ENCODE data around the gene POU6F1. TPM values are rescaled to one million over a fixed set of nuclear protein-coding genes. Genes with fewer than 3 reads are reported as not detected.

Gene POU6F1
- total RNA-seq, 4 donors from 2014 or later = 2.6 to 60.6 (median 5.8) TPM

DNA sequence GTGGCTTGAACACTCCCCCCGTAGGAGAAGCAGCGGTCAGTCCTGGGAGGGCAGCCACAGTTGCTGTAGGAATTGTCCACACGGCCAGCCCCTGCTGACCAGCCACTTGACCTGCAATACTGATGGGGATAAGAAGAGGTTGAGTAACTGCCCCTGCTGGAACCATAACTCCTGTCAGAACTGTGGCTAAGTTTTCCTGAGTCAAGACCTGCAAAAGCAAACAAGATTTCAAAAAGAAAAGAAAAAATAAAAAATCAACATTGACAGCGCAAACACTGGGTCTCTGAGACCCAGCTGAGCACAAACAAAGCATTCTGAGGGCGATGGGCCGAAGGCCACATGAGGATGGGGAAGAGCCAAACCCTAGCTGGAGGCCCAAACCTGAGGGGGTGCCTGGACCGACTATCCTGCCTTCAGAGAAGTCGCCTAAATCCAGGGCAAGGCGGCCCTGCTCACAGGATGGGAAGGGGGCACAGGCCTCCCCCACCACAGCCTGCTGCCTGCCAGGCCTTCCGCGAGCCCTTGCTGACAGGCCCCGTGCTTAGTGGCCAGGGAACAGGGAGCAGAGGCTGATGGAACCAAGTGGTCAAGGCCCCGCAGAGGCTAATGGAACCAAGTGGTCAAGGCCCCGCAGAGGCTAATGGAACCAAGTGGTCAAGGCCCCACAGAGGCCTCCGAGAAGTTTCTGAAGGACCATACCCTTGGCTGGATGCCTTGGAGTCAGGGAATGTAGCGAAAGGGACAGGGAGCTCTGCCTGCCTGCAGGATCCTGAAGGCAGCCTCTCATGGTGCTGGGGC is 19.1 kb downstream of the POU6F1 start:
- no peaks in the 10 kb centered on the region for H3K36me3 ChIP-seq
- TF ChIP-seq POLR2A (IDR thresholded peaks at IDR 0.05) (no peak), CTCF (IDR thresholded peaks at IDR 0.05) (no peak)
- no peaks in the 10 kb centered on the region for H3K4me1 ChIP-seq
- H3K27me3 ChIP-seq = no peaks in the 10 kb centered on the region
- H3K27ac ChIP-seq = no peak overlapping the region
- no peak for DNase-seq
- no peak overlapping the region for H3K4me3 ChIP-seq
- intact Hi-C loops (cut with DNase I; ENCODE audit: low total_unique reads) = no loop called here
- no peaks in the 10 kb centered on the region for H3K9me3 ChIP-seq

- intact Hi-C loops (cut with DNase I; ENCODE audit: low total_unique reads) = no loop called here
- H3K27ac ChIP-seq = no peak overlapping the region
- H3K9me3 ChIP-seq = no peaks in the 10 kb centered on the region
- no peaks in the 10 kb centered on the region for H3K36me3 ChIP-seq
- no peak for DNase-seq
- H3K27me3 ChIP-seq = no peaks in the 10 kb centered on the region
- no peaks in the 10 kb centered on the region for H3K4me1 ChIP-seq
- H3K4me3 ChIP-seq = no peak overlapping the region
- TF ChIP-seq POLR2A (IDR thresholded peaks at IDR 0.05) (no peak), CTCF (IDR thresholded peaks at IDR 0.05) (no peak)
Measured at GRCh38 chr12:51197736-51198567, 19.9 kb downstream of the POU6F1 start.

DNA sequence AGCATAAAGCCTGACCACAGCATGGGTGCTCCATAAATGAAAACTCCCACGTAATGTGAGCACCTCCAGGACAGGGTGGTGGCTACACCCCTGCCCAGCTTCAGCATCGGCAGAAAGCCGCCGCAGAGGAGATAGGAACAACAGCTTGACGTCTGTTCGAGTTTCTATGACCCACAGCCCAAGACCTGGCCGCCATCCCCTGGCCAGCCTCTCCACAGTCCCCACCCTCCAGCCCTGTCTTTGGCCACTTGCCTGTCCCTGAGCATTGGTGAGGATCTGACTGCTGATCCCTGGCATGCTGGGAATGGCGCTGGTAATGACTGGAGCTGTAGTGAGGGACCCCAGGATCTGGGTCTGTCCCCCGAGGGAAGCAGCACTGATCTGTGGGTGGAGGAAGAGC is 21.3 kb downstream of the POU6F1 start:
- intact Hi-C loops (cut with DNase I; ENCODE audit: low total_unique reads) = no loop called here
- DNase-seq = no peak
- TF ChIP-seq CTCF (IDR thresholded peaks at IDR 0.05) (no peak), POLR2A (IDR thresholded peaks at IDR 0.05) (no peak)

DNA sequence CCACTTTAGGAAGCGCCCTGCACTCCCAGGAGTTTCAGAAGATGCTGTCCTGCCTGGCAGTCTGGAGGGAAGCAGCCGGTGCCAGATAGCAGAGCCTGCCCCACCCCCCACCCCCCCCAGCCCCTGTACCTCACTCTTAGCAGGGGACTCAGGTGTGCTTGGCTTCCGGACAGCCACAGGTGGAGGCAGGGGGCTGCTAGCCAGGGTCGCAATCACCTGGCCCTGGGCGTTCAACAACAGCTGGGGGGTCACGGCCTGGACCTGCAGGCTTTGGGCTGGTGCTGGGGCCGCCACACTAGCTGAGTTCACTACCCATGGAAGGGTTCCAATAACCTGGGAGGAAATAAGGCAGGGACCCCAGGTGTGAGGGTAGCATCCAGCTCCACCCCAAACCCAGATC is 22.0 kb downstream of the POU6F1 start:
- Histone ChIP-seq H3K4me1 (no peaks in the 10 kb centered on the region), H3K9me3 (no peaks in the 10 kb centered on the region), H3K36me3 (no peaks in the 10 kb centered on the region), H3K4me3 (no peak overlapping the region), H3K27me3 (no peaks in the 10 kb centered on the region), H3K27ac (no peak overlapping the region)
- TF ChIP-seq CTCF (IDR thresholded peaks at IDR 0.05) (no peak), POLR2A (IDR thresholded peaks at IDR 0.05) (no peak)
- intact Hi-C loops (cut with DNase I; ENCODE audit: low total_unique reads) = no loop called here
- no peak for DNase-seq

More for the DNA sequence above, 21.3 kb downstream of the POU6F1 start:
- no peaks in the 10 kb centered on the region for H3K9me3 ChIP-seq
- no peak overlapping the region for H3K27ac ChIP-seq
- H3K4me1 ChIP-seq = no peaks in the 10 kb centered on the region
- no peak overlapping the region for H3K4me3 ChIP-seq
- no peaks in the 10 kb centered on the region for H3K36me3 ChIP-seq
- H3K27me3 ChIP-seq = no peaks in the 10 kb centered on the region

DNA sequence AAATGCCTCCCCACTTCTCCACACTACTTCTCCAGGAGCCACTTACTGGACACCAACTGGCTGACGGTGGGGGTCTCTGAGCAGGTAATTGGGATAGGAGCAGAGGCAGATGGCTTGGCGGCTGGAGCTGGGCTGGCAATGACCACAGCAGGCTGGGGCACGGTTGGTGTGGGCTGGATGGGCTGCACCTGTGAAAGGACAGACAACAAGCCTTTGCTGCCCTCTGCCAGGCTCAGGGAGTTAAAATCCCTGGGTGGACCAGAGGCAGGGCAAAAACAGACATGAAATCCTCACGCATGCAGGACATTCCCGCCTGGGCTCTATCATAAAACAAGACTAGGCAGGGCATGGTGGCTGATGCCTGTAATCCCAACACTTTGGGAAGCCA is 25.6 kb downstream of the POU6F1 start:
- no peak for DNase-seq
- no peaks in the 10 kb centered on the region for H3K36me3 ChIP-seq
- H3K27me3 ChIP-seq = no peaks in the 10 kb centered on the region
- no peak for TF ChIP-seq CTCF (IDR thresholded peaks at IDR 0.05)
- TF ChIP-seq POLR2A (IDR thresholded peaks at IDR 0.05) = no peak
- H3K27ac ChIP-seq = no peak overlapping the region
- intact Hi-C loops (cut with DNase I; ENCODE audit: low total_unique reads) = no loop called here
- H3K9me3 ChIP-seq = no peaks in the 10 kb centered on the region
- no peaks in the 10 kb centered on the region for H3K4me1 ChIP-seq
- H3K4me3 ChIP-seq = no peak overlapping the region
